ENCODE results near the gene WDR83. TPM values are rescaled to one million over a fixed set of nuclear protein-coding genes. Genes with fewer than 3 reads are reported as not detected.

The WDR83 gene
- total RNA-seq, 1 experiment from 2014 or later, result 19.4 TPM

GRCh38 chr19:12715102-12715501 lies 48.5 kb downstream of the WDR83 start:
- Histone ChIP-seq H3K27ac (ENCODE audit: low read depth, low read length, poor library complexity, severe bottlenecking) (no peak overlapping the region), H3K4me3 (ENCODE audit: low read depth, low read length, poor library complexity, severe bottlenecking) (no peak overlapping the region), H3K9me3 (ENCODE audit: low read depth, low read length, poor library complexity, severe bottlenecking) (no peaks in the 10 kb centered on the region), H3K27me3 (replicated peaks; ENCODE audit: insufficient read depth, low read depth, low read length, poor library complexity) (no peaks in the 10 kb centered on the region), H3K4me1 (ENCODE audit: insufficient read depth, low read length, poor library complexity, severe bottlenecking) (peaks cover under 1% of the 10 kb centered on the region), H3K36me3 (ENCODE audit: insufficient read depth, low read length, poor library complexity, severe bottlenecking) (peaks cover 85% of the 10 kb centered on the region)
- BruUV-seq (replicated peaks), result no TSS peak
- ChIA-PET POLR2A (ENCODE audit: low non-redundant PET) (no interaction called here), CTCF (no interaction called here)
- TF ChIP-seq CTCF (conservative IDR thresholded peaks at IDR 0.05; ENCODE audit: low read depth, low read length), result no peak
- intact Hi-C loops (cut with micrococcal nuclease; ENCODE audit: unreplicated experiment), result no loop called here
- no peak for DNase-seq (ENCODE audit: low spot score)

- Histone ChIP-seq H3K27ac (ENCODE audit: low read depth, low read length, poor library complexity, severe bottlenecking) (no peak overlapping the region), H3K27me3 (replicated peaks; ENCODE audit: insufficient read depth, low read depth, low read length, poor library complexity) (no peaks in the 10 kb centered on the region), H3K36me3 (ENCODE audit: insufficient read depth, low read length, poor library complexity, severe bottlenecking) (peaks cover 76% of the 10 kb centered on the region), H3K4me1 (ENCODE audit: insufficient read depth, low read length, poor library complexity, severe bottlenecking) (peaks cover 5% of the 10 kb centered on the region), H3K4me3 (ENCODE audit: low read depth, low read length, poor library complexity, severe bottlenecking) (no peak overlapping the region), H3K9me3 (ENCODE audit: low read depth, low read length, poor library complexity, severe bottlenecking) (no peaks in the 10 kb centered on the region)
- TF ChIP-seq CTCF (conservative IDR thresholded peaks at IDR 0.05; ENCODE audit: low read depth, low read length) (no peak), EZH2 (IDR thresholded peaks at IDR 0.05; ENCODE audit: borderline replicate concordance, low read depth, low read length, poor library complexity, severe bottlenecking) (no peak)
- intact Hi-C loops (cut with micrococcal nuclease; ENCODE audit: unreplicated experiment), result no loop called here
- ChIA-PET CTCF (interaction anchor here (0.6 kb wide), 1 partner anchor 249 kb away, joined by 6 read pairs; no protein-coding TSS in a partner anchor), POLR2A (ENCODE audit: low non-redundant PET) (no interaction called here)
- DNase-seq (ENCODE audit: low spot score), result no peak
- no TSS peak for BruUV-seq (replicated peaks)
Observed at GRCh38 chr19:12715929-12716328, 49.3 kb downstream of the WDR83 start.

GRCh38 chr19:12720296-12720695 lies 53.7 kb downstream of the WDR83 start:
- intact Hi-C loops (cut with micrococcal nuclease; ENCODE audit: unreplicated experiment), result no loop called here
- Histone ChIP-seq H3K27me3 (replicated peaks; ENCODE audit: insufficient read depth, low read depth, low read length, poor library complexity) (no peaks in the 10 kb centered on the region), H3K36me3 (ENCODE audit: insufficient read depth, low read length, poor library complexity, severe bottlenecking) (peaks cover 39% of the 10 kb centered on the region), H3K4me1 (ENCODE audit: insufficient read depth, low read length, poor library complexity, severe bottlenecking) (peaks cover 5% of the 10 kb centered on the region), H3K27ac (ENCODE audit: low read depth, low read length, poor library complexity, severe bottlenecking) (peak overlapping the region; percentile 98), H3K4me3 (ENCODE audit: low read depth, low read length, poor library complexity, severe bottlenecking) (peak overlapping the region; percentile 94), H3K9me3 (ENCODE audit: low read depth, low read length, poor library complexity, severe bottlenecking) (no peaks in the 10 kb centered on the region)
- ChIA-PET CTCF (no interaction called here), POLR2A (ENCODE audit: low non-redundant PET) (no interaction called here)
- DNase-seq (ENCODE audit: low spot score), result no peak
- no TSS peak for BruUV-seq (replicated peaks)
- TF ChIP-seq EZH2 (IDR thresholded peaks at IDR 0.05; ENCODE audit: borderline replicate concordance, low read depth, low read length, poor library complexity, severe bottlenecking) (no peak), CTCF (conservative IDR thresholded peaks at IDR 0.05; ENCODE audit: low read depth, low read length) (no peak)

All from A673 (cell line).